ENCODE data around the gene SLC9A9.

Gene SLC9A9

GRCh38 chr3:143510601-143511000 is 337.7 kb downstream of the SLC9A9 start:
- TF ChIP-seq CTCF (IDR thresholded peaks at IDR 0.05; ENCODE audit: insufficient read depth, low read depth, low read length, missing control alignments), result no peak
- DNase-seq (ENCODE audit: low read depth), result peak; percentile 54

DNA sequence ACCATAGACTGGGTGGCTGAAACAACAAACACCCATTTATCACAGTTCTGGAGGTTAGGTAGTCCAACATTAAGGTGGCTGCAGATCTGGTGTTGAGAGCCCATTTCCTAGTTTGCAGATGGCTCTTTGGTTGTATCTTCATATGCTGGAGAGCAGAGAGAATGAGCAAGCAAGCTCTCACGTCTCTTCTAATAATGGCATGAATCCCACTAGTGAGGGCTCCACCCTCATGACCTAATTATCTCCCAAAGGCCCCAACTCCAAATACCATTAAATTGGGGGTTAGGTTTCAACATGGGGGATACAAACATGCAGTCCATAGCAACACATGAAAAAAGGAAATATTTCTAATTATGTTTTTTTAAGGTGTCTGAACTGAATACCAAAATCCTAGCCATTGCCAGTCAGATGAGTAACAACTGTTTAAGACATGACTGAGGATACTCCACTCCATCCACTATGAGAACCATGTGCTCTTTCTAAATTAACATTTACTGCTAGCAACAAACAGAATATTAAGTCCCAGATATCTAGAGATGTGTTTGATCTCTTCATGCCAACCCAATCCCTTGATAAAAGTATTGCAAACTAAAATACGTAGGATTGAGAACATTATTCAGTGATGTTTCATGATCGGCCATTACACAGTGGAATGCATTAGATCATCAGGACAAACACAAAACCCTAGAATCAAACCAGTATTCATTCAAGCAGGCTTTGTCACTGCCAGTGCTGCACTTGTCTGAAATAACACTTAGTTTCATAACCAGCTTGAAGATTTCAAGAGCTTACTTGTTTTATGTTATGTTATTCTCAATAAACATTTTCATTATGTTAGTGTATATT is 340.3 kb downstream of the SLC9A9 start:
- no peak overlapping the region for H3K4me3 ChIP-seq (ENCODE audit: low read length)
- no peak for TF ChIP-seq CTCF (IDR thresholded peaks at IDR 0.05; ENCODE audit: insufficient read depth, low read depth, low read length, missing control alignments)
- DNase-seq (ENCODE audit: low read depth), result peak; percentile 82

More at GRCh38 chr3:143510601-143511000, 337.7 kb downstream of the SLC9A9 start:
- no peak overlapping the region for H3K4me3 ChIP-seq (ENCODE audit: low read length)

DNA sequence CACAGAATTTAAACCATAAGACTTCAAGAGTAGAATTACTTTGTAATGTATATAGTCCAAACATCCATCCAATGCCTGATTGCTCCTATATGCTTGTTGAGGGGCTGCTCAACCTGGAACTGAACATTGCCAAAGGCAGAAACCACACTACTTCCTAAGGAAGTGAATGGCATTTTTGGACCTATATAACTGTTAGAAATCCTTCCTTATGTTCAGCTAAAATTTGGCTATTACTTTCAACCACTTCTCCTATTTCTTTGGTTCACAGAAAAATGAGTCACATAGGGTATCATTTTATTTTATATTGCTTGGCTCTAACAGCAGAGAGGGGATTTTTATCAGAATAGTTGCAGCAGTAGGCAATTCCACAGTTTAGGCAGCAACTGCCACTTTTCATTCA is 342.1 kb downstream of the SLC9A9 start:
- no peak for DNase-seq (ENCODE audit: low read depth)
- no peak for TF ChIP-seq CTCF (IDR thresholded peaks at IDR 0.05; ENCODE audit: insufficient read depth, low read depth, low read length, missing control alignments)
- no peak overlapping the region for H3K4me3 ChIP-seq (ENCODE audit: low read length)

DNA sequence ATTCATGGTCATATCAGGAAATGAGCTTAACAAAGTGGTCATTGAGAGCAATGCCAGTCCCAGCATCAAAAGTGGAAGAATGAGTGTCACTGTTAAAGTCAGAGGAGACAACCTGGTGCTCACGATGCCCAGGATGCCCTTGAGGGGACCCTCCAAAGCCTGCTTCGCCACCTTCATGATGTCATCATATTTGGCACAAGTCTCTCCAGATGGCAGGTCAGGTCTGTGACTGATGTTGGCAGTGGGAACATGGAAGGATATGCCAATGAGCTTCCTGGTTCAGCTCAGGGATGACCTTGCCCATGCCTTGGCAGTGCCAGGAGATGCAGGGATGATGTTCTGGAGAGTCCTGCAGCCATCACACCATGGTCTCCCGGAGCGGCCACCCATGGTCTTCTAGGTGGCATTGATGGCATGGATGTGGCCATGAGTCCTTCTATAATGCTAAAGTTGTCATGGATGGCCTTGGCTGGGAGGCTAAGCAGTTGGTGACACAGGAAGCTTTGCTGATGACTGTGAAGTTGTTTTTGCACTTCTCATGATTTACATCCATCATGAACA is 344.9 kb downstream of the SLC9A9 start:
- no peak for DNase-seq (ENCODE audit: low read depth)
- TF ChIP-seq CTCF (IDR thresholded peaks at IDR 0.05; ENCODE audit: insufficient read depth, low read depth, low read length, missing control alignments), result no peak
- H3K4me3 ChIP-seq (ENCODE audit: low read length), result no peak overlapping the region

DNA sequence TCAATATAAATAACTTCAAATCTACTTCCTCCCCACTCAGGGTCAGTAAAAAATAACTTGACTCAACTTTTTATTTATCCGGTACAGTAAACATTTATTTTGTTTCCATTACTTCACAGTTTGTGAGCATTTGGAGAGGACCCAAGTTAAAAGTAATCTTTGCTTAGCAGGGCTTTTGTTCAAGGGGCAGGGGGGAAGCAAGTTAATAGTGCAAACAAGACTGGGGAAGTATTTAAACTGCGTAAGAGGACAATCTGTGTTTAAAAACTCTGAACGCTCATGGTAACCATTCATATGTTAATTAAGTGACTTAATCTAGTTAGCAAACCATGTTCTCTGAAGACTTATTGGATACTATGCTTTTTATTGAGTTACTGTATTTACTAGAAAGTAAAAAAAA is 346.2 kb downstream of the SLC9A9 start:
- DNase-seq (ENCODE audit: low read depth), result no peak
- no peak for TF ChIP-seq CTCF (IDR thresholded peaks at IDR 0.05; ENCODE audit: insufficient read depth, low read depth, low read length, missing control alignments)
- H3K4me3 ChIP-seq (ENCODE audit: low read length), result no peak overlapping the region

GRCh38 chr3:143497382-143497781 is 350.9 kb downstream of the SLC9A9 start:
- no peak for TF ChIP-seq CTCF (IDR thresholded peaks at IDR 0.05; ENCODE audit: insufficient read depth, low read depth, low read length, missing control alignments)
- no peak for DNase-seq (ENCODE audit: low read depth)
- H3K4me3 ChIP-seq (ENCODE audit: low read length), result no peak overlapping the region

Measured in epithelial cell of esophagus (primary cell).